DND-41 (cell line): ENCODE results near the gene C1R.

ENCODE experiments used
- ATAC-seq: fragments of 200-7000 bp; cut with Tn5 transposase; 3 replicates; pipeline ENCODE4 v1.9.1; 2021; ENCODE audit warnings: low read depth; ENCODE audit not compliant: insufficient read depth
- DNase-seq: peaks from one replicate; pipeline ENCODE4 v3.0.0-alpha.2; 2020
- H2AFZ ChIP-seq: 2 replicates; pipeline ENCODE4 v1.6.0; 2012; ENCODE audit warnings: low read depth, low read length
- H3K27ac ChIP-seq: 2 replicates; pipeline ENCODE4 v1.5.1; 2012; ENCODE audit warnings: low read length, inconsistent platforms
- H3K27me3 ChIP-seq: fragments of 200-600 bp; sonication (generic); 2 replicates; pipeline ENCODE4 v1.6.0; 2012; ENCODE audit warnings: low read length, mild to moderate bottlenecking, inconsistent platforms; ENCODE audit not compliant: insufficient read depth, poor library complexity
- H3K36me3 ChIP-seq: 2 replicates; pipeline ENCODE4 v1.5.1; 2012; ENCODE audit warnings: low read length, inconsistent platforms; ENCODE audit not compliant: insufficient read depth
- H3K4me1 ChIP-seq: 2 replicates; pipeline ENCODE4 v1.5.1; 2012; ENCODE audit warnings: mild to moderate bottlenecking, low read length; ENCODE audit not compliant: insufficient read depth
- H3K4me2 ChIP-seq: 2 replicates; pipeline ENCODE4 v1.6.0; 2012; ENCODE audit warnings: mild to moderate bottlenecking, moderate library complexity, low read length, inconsistent platforms; ENCODE audit not compliant: insufficient read depth
- H3K4me3 ChIP-seq, 2 experiments: fragments of 200-600 bp in 1 of 2; shearing (Covaris generic) in 1 of 2; 2 replicates each; pipeline ENCODE4 v1.5.1; 2012 to 2016; ENCODE audit warnings: inconsistent platforms in 2 of 2, low read length in 2 of 2, mild to moderate bottlenecking in 2 of 2, low read depth in 1 of 2, moderate library complexity in 1 of 2
- H3K79me2 ChIP-seq: 2 replicates; pipeline ENCODE4 v1.6.0; 2012; ENCODE audit warnings: low read length, inconsistent platforms; ENCODE audit not compliant: insufficient read depth
- H3K9ac ChIP-seq: 2 replicates; pipeline ENCODE4 v1.6.0; 2012; ENCODE audit warnings: low read depth, mild to moderate bottlenecking, inconsistent platforms, low read length, moderate library complexity
- H3K9me3 ChIP-seq: 2 replicates; pipeline ENCODE4 v1.5.1; 2012; ENCODE audit warnings: low read length, moderate library complexity, mild to moderate bottlenecking, inconsistent platforms; ENCODE audit not compliant: insufficient read depth, severe bottlenecking
- H4K20me1 ChIP-seq: 2 replicates; pipeline ENCODE4 v1.6.0; 2012; ENCODE audit warnings: low read length; ENCODE audit not compliant: insufficient read depth
- CTCF ChIP-seq: IDR thresholded peaks from 2 replicates; pipeline ENCODE4 v1.5.1; 2012; ENCODE audit warnings: borderline replicate concordance, low read length, moderate library complexity, mild to moderate bottlenecking; ENCODE audit not compliant: poor library complexity, severe bottlenecking; ENCODE audit errors: extremely low read depth
- EZH2 ChIP-seq: IDR thresholded peaks from 3 replicates; pipeline ENCODE4 v1.6.1; 2012; ENCODE audit warnings: borderline replicate concordance, low read depth, mild to moderate bottlenecking, moderate library complexity, low read length, inconsistent platforms; ENCODE audit not compliant: severe bottlenecking

Gene C1R

GRCh38 chr12:7034464-7034863, 57.8 kb downstream of the C1R start:
- no peaks in the 10 kb centered on the region for H3K27me3 ChIP-seq
- no peaks in the 10 kb centered on the region for H3K36me3 ChIP-seq
- no peak for TF ChIP-seq EZH2
- no peak for TF ChIP-seq CTCF
- no peak overlapping the region for H3K9ac ChIP-seq
- no peak for ATAC-seq
- H3K27ac ChIP-seq = no peak overlapping the region
- H4K20me1 ChIP-seq = no peaks in the 10 kb centered on the region
- no peaks in the 10 kb centered on the region for H3K9me3 ChIP-seq
- DNase-seq = no peak
- H3K4me2 ChIP-seq = no peak overlapping the region
- H3K4me3 ChIP-seq = no peak overlapping the region
- no peaks in the 10 kb centered on the region for H3K79me2 ChIP-seq
- H3K4me1 ChIP-seq = peaks cover 16% of the 10 kb centered on the region
- H2AFZ ChIP-seq = no peak overlapping the region

- Histone ChIP-seq H2AFZ (no peak overlapping the region), H4K20me1 (no peaks in the 10 kb centered on the region), H3K9me3 (no peaks in the 10 kb centered on the region), H3K4me1 (peaks cover 1% of the 10 kb centered on the region), H3K79me2 (no peaks in the 10 kb centered on the region), H3K27ac (no peak overlapping the region), H3K36me3 (no peaks in the 10 kb centered on the region), H3K4me3 (no peak overlapping the region), H3K4me2 (no peak overlapping the region), H3K27me3 (no peaks in the 10 kb centered on the region), H3K9ac (no peak overlapping the region)
- no peak for TF ChIP-seq EZH2
- TF ChIP-seq CTCF = no peak
- DNase-seq (no peak), ATAC-seq (no peak)
Observed at GRCh38 chr12:7032990-7033389, 59.3 kb downstream of the C1R start.

- DNase-seq (no peak), ATAC-seq (no peak)
- Histone ChIP-seq H3K27ac (no peak overlapping the region), H3K9me3 (no peaks in the 10 kb centered on the region), H3K79me2 (no peaks in the 10 kb centered on the region), H3K4me2 (no peak overlapping the region), H3K4me1 (no peaks in the 10 kb centered on the region), H3K4me3 (no peak overlapping the region), H4K20me1 (no peaks in the 10 kb centered on the region), H3K27me3 (no peaks in the 10 kb centered on the region), H3K36me3 (no peaks in the 10 kb centered on the region), H2AFZ (no peak overlapping the region), H3K9ac (no peak overlapping the region)
- TF ChIP-seq CTCF = no peak
- no peak for TF ChIP-seq EZH2
Observed at GRCh38 chr12:7031306-7031705, 60.9 kb downstream of the C1R start.
